AG04450 (cell line): ENCODE results near the gene SSX2IP. TPM values are rescaled to one million over a fixed set of nuclear protein-coding genes. Genes with fewer than 3 reads are reported as not detected.
"Not testable (repeated sequence)": the region's sequence is repeated elsewhere in the genome, so short reads cannot be mapped to it uniquely, and the experiment has no call there.

ENCODE experiments used
- CTCF ChIA-PET: fragments of 300-600, 350-600 bp; formaldehyde crosslinking; extraction: SDS; loops from one replicate; lab custom pipeline; 2022; ENCODE audit warnings: antibody characterized with exemption, inconsistent platforms; lab: Charles Lee
- POLR2A ChIA-PET: fragments of 350-600 bp; formaldehyde crosslinking; extraction: SDS; loops from one replicate; lab custom pipeline; 2021; ENCODE audit warnings: antibody characterized with exemption, inconsistent platforms; lab: Yijun Ruan, JAX
- DNase-seq: peaks from one replicate; pipeline ENCODE4 v3.0.0-alpha.2; 2011; ENCODE audit warnings: low read depth, low spot score
- H3K27ac ChIP-seq: one replicate; pipeline ENCODE4 v1.5.1; 2012; ENCODE audit warnings: low read depth, low read length, control low read depth
- H3K27me3 ChIP-seq: one replicate; pipeline ENCODE4 v1.6.0; 2012; ENCODE audit warnings: low read length; ENCODE audit not compliant: control insufficient read depth, insufficient read depth
- H3K4me3 ChIP-seq: 2 replicates; pipeline ENCODE4 v1.5.1; 2011; ENCODE audit warnings: mild to moderate bottlenecking, low read depth, low read length, control low read depth
- H3K9me3 ChIP-seq: 2 replicates; pipeline ENCODE4 v1.5.1; 2012; ENCODE audit warnings: low read length; ENCODE audit not compliant: control insufficient read depth, insufficient read depth
- polyA plus RNA-seq: library from polyadenylated mRNA; depleted of rRNA; stranded (reverse); fragments of >200 nt; gene quantifications from 2 replicates; pipeline ENCODE4 v1.2.3, GENCODE V29; 2011
- TF ChIP-seq, protein P1 (sequence below): IDR thresholded peaks from 2 replicates; pipeline ENCODE4 v1.5.1; 2011; ENCODE audit warnings: low read depth, low read length, control low read depth, inconsistent platforms

The SSX2IP gene
- polyA plus RNA-seq, 1 experiment, result 31.7 TPM

DNA sequence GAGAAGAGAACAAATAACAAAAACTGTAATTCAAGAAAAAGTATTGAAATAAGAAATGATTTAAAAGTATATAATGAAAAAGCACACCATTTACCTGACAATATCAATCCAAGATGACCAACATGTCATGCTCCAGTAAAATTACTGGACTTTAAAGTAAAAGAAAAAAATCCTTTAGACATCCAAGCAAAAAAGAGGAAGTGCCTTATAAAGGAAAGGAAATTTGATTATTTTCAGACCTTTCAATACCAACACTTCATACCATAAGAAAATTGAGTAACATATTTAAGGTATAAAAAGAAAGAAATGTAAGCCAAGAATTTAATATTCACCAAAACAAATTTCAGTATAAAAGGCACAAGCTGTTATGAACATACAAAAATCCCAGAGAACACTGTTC lies 46.2 kb upstream of the SSX2IP start:
- Histone ChIP-seq H3K4me3 (no peak overlapping the region), H3K27me3 (no peaks in the 10 kb centered on the region), H3K9me3 (0 out of 2 replicates have a peak, but pooled peaks cover 3% of the 10 kb centered on the region), H3K27ac (no peak overlapping the region)
- DNase-seq, result no peak
- TF ChIP-seq, protein P1, sequence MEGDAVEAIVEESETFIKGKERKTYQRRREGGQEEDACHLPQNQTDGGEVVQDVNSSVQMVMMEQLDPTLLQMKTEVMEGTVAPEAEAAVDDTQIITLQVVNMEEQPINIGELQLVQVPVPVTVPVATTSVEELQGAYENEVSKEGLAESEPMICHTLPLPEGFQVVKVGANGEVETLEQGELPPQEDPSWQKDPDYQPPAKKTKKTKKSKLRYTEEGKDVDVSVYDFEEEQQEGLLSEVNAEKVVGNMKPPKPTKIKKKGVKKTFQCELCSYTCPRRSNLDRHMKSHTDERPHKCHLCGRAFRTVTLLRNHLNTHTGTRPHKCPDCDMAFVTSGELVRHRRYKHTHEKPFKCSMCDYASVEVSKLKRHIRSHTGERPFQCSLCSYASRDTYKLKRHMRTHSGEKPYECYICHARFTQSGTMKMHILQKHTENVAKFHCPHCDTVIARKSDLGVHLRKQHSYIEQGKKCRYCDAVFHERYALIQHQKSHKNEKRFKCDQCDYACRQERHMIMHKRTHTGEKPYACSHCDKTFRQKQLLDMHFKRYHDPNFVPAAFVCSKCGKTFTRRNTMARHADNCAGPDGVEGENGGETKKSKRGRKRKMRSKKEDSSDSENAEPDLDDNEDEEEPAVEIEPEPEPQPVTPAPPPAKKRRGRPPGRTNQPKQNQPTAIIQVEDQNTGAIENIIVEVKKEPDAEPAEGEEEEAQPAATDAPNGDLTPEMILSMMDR, result no peak
- ChIA-PET CTCF (interaction anchor here (1.0 to 2.2 kb wide), 4 partner anchors 14 to 21 kb away, joined by 4 to 10 read pairs (median 5); no protein-coding TSS in a partner anchor), POLR2A (no interaction called here)

DNA sequence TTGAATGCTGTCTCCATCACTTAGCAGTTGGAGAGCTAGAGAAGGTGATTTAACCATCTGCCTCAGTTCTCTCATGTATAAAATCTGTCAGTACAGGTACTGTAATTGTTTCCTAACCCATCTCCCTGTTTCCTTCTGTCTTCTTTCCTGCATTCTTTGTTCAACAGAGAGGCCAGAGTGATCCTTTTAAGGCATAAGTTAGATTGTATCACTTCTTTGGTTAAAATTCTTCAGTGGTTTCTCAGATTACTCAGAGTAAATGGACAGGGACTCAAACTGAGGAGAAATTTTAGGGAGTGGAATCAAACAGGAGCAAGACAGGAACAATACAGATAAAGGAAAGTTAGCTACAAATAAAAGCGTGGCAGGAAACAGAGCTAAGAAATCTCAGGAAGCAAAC lies 45.2 kb upstream of the SSX2IP start:
- no peak for DNase-seq
- no peaks in the 10 kb centered on the region for H3K27me3 ChIP-seq
- ChIA-PET CTCF (interaction anchor here (1.2 to 2.2 kb wide), 3 partner anchors 15 to 46 kb away, joined by 3 to 10 read pairs (median 5); no protein-coding TSS in a partner anchor), POLR2A (no interaction called here)
- 0 out of 2 replicates have a peak, but pooled peaks cover 3% of the 10 kb centered on the region for H3K9me3 ChIP-seq
- no peak overlapping the region for H3K4me3 ChIP-seq
- TF ChIP-seq, protein P1, result no peak
- no peak overlapping the region for H3K27ac ChIP-seq

DNA sequence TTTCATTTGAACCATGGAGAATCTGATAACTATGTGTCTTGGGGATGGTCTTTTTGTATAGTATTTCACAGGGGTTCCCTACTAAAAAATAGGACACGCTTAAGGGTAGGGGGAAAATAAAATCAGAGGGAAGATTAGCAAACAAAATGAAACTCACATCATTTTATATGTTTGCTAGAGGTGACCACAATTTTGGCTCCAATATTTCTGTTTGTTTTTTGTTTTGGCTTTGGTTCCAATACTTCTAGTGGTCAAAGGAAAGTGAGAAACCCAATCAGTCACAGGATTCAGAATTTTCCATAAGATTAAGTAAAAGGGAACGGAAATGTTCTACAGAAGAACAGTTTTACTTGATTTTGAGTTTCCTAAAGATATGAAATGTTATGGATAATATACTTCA lies 42.3 kb upstream of the SSX2IP start:
- no peaks in the 10 kb centered on the region for H3K27me3 ChIP-seq
- DNase-seq, result no peak
- TF ChIP-seq, protein P1, result no peak
- ChIA-PET CTCF (interaction anchor here (0.8 kb wide), 1 partner anchor 21 kb away, joined by 5 read pairs; no protein-coding TSS in a partner anchor), POLR2A (no interaction called here)
- no peak overlapping the region for H3K4me3 ChIP-seq
- H3K9me3 ChIP-seq, result no peaks in the 10 kb centered on the region
- H3K27ac ChIP-seq, result no peak overlapping the region

DNA sequence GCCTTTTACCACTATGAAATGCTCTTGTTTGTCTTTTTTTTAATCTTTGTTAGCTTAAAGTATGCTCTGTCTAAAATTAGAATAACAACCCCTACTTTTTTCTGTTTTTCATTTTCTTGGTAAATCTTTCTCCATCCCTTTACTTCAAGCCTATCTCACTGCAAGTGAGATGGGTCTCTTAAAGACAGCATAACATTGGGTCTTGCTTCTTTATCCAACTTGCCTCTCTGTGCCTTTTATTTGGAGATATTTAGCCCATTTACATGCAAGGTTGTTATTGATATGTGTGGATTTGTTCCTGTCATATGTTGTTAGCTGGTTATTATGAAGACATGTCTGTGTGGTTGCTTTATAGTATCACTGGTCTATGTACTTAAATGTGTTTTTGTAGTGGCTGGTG lies 41.3 kb upstream of the SSX2IP start:
- H3K9me3 ChIP-seq, result no peaks in the 10 kb centered on the region
- ChIA-PET CTCF (interaction anchor here (0.8 kb wide), 1 partner anchor 22 kb away, joined by 5 read pairs; no protein-coding TSS in a partner anchor), POLR2A (no interaction called here)
- no peak overlapping the region for H3K4me3 ChIP-seq
- no peak for DNase-seq
- no peaks in the 10 kb centered on the region for H3K27me3 ChIP-seq
- TF ChIP-seq, protein P1, result no peak
- H3K27ac ChIP-seq, result no peak overlapping the region

DNA sequence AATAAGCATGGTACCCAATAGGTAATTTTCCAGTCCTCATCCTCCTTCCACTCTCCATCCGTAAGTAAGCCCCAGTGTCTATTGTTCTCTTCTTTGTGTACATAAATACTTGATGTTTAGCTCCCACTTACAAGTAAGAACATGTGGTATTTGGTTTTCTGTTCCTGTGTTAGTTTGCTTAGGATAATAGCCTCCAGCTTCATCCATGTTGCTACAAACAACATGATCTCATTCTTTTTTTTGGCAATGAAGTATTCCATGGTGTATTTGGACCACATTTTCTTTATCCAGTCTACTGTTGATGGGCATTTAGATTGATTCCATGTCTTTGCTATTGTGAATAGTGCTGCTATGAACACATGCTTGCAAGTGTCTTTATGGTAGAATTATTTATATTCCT lies 37.5 kb upstream of the SSX2IP start:
- POLR2A ChIA-PET, result interaction anchor here (1.2 kb wide), 1 partner anchor 16 kb away, joined by 4 read pairs; no protein-coding TSS in a partner anchor
- H3K27me3 ChIP-seq, H3K4me3 ChIP-seq, DNase-seq, H3K27ac ChIP-seq, H3K9me3 ChIP-seq: not testable (repeated sequence)
- CTCF ChIA-PET, result interaction anchor here (1.4 kb wide), 1 partner anchor 26 kb away, joined by 8 read pairs; no protein-coding TSS in a partner anchor
